ENCODE measurements around the gene TRIM52.
"Not testable (repeated sequence)": the region's sequence is repeated elsewhere in the genome, so short reads cannot be mapped to it uniquely, and the experiment has no call there.

Gene TRIM52

DNA sequence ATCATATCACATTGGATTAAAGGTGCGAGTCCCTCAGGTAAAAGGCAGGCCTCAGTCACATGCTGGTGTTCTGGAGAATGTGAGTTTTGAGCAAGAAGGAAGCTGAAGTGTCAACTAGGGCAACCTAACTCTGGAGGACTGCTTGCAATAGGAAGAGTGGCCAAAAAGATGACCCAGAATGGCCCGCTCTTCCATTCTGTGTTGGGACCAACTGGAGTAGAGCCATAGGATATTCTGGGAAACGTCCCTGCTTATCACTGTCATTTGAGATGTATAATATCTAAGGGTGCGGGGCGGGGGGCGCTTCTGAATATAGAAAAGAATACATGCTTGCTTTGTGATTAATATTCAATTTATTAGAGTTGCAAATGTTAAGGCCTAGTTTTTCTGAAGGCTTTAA, 48.9 kb downstream of the TRIM52 start:
- no peak for DNase-seq

DNA sequence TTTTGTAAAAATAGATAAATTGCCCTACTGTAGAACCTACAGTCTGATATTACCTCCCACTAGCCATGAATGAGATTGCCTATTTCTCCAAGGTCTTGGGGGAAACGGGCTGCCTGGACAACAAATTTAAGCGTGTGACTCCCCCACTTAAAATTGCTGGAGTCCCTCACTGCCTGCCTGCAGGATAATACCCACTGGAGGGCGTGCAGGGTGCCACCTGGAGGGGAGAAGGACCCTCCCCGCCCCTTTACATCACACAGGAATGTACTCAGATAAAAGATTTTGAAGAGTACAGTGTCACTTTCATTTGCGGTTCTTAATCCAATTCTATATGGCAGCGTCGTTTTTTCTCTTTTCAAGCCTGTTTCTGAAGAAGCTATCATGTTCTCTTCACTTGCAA, 49.7 kb downstream of the TRIM52 start:
- peak in 1 of 2 experiments; percentile 14 for DNase-seq

DNA sequence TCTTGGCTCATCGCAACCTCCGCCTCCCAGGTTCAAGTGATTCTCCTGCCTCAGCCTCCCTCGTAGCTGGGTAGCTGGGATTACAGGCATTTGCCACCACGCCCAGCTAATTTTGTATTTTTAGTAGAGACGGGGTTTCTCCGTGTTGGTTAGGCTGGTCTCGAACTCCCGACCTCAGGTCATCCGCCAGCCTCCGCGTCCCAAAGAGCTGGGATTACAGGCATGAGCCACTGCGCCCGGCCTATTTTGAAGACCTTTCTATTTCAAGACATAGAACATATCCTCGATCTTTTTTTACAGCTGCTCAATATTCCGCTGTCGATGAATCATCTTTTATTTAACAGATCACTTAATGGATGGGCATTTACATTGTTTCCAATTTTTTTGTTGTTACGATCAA, 50.2 kb downstream of the TRIM52 start:
- DNase-seq = not testable (repeated sequence)

DNA sequence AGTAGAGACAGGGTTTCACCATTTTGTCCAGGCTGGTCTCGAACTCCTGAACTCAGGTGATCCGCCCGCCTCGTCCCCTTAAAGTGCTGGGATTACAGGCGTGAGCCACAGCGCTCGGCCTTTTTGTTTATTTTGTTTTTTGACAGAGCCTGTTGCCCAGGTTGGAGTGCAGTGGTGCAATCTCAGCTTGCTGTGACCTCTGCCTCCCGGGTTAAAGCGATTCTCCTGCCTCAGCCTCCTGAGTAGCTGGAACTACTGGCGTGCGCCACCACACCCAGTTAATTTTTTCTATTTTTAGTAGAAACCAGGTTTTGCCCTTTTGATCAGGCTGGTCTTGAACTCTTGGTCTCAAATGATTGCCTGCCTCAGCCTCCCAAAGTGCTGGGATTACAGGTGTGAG, 50.8 kb downstream of the TRIM52 start:
- not testable (repeated sequence) for DNase-seq

DNA sequence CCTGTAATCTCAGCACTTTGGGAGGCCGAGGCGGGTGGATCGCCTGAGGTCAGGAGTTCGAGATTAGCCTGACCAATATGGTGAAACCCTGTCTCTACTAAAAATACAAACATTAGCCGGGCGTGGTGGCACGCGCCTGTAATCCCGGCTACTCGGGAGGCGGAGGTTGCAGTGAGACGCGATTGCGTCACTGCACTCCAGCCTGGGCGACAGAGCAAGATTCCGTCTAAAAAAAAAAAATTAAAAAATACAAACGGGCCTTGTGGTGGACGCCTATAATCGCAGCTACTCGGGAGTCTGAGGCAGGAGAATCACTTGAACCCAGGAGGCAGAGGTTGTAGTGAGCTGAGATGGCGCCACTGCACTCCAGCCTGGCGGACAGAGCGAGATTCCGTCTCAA, 51.9 kb downstream of the TRIM52 start:
- not testable (repeated sequence) for DNase-seq

DNA sequence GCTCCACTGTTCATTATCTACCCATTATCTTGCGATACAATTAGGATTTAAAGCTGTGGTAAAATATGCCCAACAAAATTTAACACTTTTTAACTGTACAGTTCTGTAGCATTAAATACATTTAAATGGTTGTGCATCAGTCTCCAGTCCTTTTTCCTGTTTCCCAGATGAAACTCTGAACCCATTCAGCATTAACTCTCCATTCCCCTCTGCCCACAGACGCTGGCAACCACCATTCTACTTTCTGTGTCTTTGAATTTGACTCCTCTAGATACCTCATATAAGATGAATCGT, 53.0 kb downstream of the TRIM52 start:
- DNase-seq = no peak

DNA sequence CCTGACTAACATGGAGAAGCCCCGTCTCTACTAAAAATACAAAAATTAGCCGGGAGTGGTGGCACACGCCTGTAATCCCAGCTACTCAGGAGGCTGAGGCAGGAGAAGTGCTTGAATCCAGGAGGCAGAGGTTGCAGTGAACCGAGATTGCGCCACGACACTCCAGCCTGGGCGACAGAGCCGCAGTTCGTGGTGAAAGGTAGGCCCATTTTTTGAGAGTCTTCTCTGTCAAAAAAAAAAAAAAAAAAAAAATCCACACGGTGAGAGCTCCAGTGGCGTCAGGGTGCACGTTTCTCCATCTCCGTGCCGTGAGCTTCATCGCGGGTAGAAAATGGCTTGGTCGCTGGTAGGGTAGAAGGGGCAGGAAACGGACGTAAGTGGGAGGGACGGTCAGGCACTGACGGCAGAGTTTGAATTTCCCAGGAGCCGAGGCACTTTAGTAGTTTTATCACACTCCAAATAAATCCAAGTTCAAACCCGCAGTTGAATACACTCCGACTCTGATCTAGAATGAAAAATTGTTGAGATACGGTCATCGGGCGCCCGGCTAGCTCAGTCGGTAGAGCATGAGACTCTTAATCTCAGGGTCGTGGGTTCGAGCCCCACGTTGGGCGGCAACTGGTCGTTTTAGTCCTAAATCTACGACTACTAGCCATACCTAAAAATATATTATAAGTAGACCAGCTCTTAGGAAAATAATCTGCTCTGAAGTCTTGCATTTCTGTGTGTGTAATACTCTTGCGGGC, 53.6 kb downstream of the TRIM52 start:
- DNase-seq = peak; percentile 85 to 93

DNA sequence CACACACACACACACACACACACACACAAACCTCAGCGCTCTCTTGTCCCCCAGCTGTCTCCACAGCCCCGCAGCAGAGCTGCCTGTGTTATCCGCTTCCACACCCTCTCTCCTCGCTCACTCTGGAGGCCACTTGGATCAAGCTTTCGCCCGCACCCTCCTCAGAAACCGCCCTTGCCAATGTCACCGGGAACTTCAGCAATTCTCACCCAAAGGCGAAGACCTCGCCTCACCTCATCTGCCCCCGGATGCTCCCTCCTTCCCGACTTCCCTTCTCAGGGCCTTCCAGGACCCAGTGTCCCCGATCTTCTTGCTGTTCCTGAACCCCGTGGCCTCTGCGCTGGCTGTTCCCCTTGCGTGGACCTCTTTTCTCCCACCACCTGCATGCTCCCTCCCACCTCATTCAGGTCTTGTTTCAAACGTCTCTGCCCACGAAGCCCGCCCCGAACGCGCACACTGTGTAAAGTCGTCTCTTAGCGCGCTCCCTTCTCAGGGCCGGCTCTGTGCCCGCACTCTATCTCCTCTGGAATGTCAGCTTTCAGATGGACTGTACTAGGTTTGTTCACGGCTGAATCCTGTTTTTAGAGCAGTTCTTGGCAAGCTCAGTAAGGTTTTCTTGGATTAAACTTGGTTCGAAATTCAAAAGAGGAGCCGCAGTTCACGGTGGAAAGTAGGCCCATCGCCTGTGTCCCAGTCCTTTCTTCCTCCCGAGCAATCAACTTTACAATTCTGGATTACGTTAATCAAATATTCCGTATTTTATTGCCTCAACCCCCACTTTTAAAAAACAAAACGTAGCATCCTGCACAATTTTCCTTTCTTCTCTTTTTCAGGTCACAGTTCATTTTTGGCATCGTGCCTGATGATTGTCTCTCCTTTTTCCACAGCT, 54.9 kb downstream of the TRIM52 start:
- DNase-seq = peak; percentile 30 to 34

All from stimulated activated CD4-positive, alpha-beta T cell treated with anti-CD3 and anti-CD28 coated beads, Interleukin-4, amount 100 ng/mL, for 4 hours (primary cell).